Left colon (tissue), 2 donors: ENCODE results near the gene CIAO2B. TPM values are rescaled to one million over a fixed set of nuclear protein-coding genes. Genes with fewer than 3 reads are reported as not detected.
A peak's percentile ranks its signal among the peaks of the same experiment; 100 is the strongest.
"Not testable (repeated sequence)": the region's sequence is repeated elsewhere in the genome, so short reads cannot be mapped to it uniquely, and the experiment has no call there.

ENCODE experiments used
- ATAC-seq: fragments of 200-7000 bp; cut with Tn5 transposase; one replicate; pipeline ENCODE4 v1.9.1; 2020; ENCODE audit warnings: mild to moderate bottlenecking, moderate library complexity
- DNase-seq, 2 donors: peaks; one replicate each; pipeline ENCODE4 v3.0.0-alpha.2; 2020
- intact Hi-C, 2 donors: fragments of 100-400 bp; cut with DNase I in 1 of 2; cut with micrococcal nuclease in 1 of 2; formaldehyde crosslinking; loops; one replicate each; pipeline versions ENCODE4 v1.11.2 to v1.14.0; 2022; cut with DNase I, micrococcal nuclease
- total RNA-seq, 2 donors: library from RNA; stranded (reverse); fragmentation: NEBNext Ultra II Directional; extraction: Animal tissue kit (Norgen Biotek cat#: 25700); gene quantifications; one replicate each; pipeline ENCODE4 v1.2.1, GENCODE V29; 2021
- donor health status: DM: no; HTN: no; CAD: no.
- donor health status: DM: yes; HTN: yes; CAD: no.

CIAO2B gene
- total RNA-seq, 2 donors from 2014 or later = 82.7 to 109 TPM

GRCh38 chr16:66899310-66899944 is 34.8 kb downstream of the CIAO2B start:
- ATAC-seq (no peak), DNase-seq (no peak)
- intact Hi-C loops = loop anchor here in 1 of 2 donors (5.0 kb wide), 1 partner anchor 33 kb away; the partner anchor contains the start of gene CIAO2B

GRCh38 chr16:66898933-66899309 is 35.3 kb downstream of the CIAO2B start:
- DNase-seq (no peak), ATAC-seq (no peak)
- intact Hi-C loops = loop anchor here in 1 of 2 donors (5.0 kb wide), 1 partner anchor 33 kb away; the partner anchor contains the start of gene CIAO2B

GRCh38 chr16:66898207-66898606 is 36.0 kb downstream of the CIAO2B start:
- no peak for DNase-seq
- intact Hi-C loops = loop anchor here in 1 of 2 donors (5.0 kb wide), 1 partner anchor 34 kb away; the partner anchor contains the start of gene CIAO2B
- ATAC-seq = no peak

GRCh38 chr16:66896682-66897081 is 37.5 kb downstream of the CIAO2B start:
- not testable (repeated sequence) for DNase-seq

GRCh38 chr16:66895999-66896398 is 38.2 kb downstream of the CIAO2B start:
- intact Hi-C loops = loop anchor here in 1 of 2 donors (5.0 kb wide), 1 partner anchor 36 kb away; the partner anchor contains the start of gene CIAO2B
- DNase-seq (no peak), ATAC-seq (peak; percentile 17)

More at GRCh38 chr16:66896682-66897081, 37.5 kb downstream of the CIAO2B start:
- ATAC-seq = peak; percentile 25
- intact Hi-C loops = loop anchor here in 1 of 2 donors (5.0 kb wide), 1 partner anchor 36 kb away; the partner anchor contains the start of gene CIAO2B

- intact Hi-C loops = loop anchor here in 1 of 2 donors (5.0 kb wide), 1 partner anchor 37 kb away; the partner anchor contains the start of gene CIAO2B
- ATAC-seq (no peak), DNase-seq (no peak)
These were observed 38.6 kb downstream of the CIAO2B start for GRCh38 chr16:66895689-66895979.

GRCh38 chr16:66894948-66895688 is 39.1 kb downstream of the CIAO2B start:
- peak; percentile 78 for ATAC-seq
- DNase-seq = peak; percentile 76 to 82
- intact Hi-C loops = loop anchor here in 1 of 2 donors (5.0 kb wide), 1 partner anchor 37 kb away; the partner anchor contains the start of gene CIAO2B

- ATAC-seq = no peak
- intact Hi-C loops = no loop called here
- DNase-seq = no peak
These were observed 40.1 kb downstream of the CIAO2B start for GRCh38 chr16:66894055-66894454.

GRCh38 chr16:66891797-66892196 is 42.4 kb downstream of the CIAO2B start:
- intact Hi-C loops = no loop called here
- DNase-seq = no peak
- no peak for ATAC-seq

GRCh38 chr16:66891360-66891759 is 42.8 kb downstream of the CIAO2B start:
- intact Hi-C loops = no loop called here
- ATAC-seq (no peak), DNase-seq (no peak)

- intact Hi-C loops = no loop called here
- DNase-seq = no peak
These were observed 43.4 kb downstream of the CIAO2B start for GRCh38 chr16:66890799-66891198.

GRCh38 chr16:66889622-66890021 is 44.6 kb downstream of the CIAO2B start:
- ATAC-seq (no peak), DNase-seq (no peak)
- intact Hi-C loops = no loop called here

More at GRCh38 chr16:66890799-66891198, 43.4 kb downstream of the CIAO2B start:
- ATAC-seq = no peak

GRCh38 chr16:66888647-66889615 is 45.3 kb downstream of the CIAO2B start:
- intact Hi-C loops = no loop called here
- ATAC-seq (no peak), DNase-seq (no peak)

GRCh38 chr16:66886914-66887313 is 47.3 kb downstream of the CIAO2B start:
- DNase-seq = peak in 1 of 2 donors; percentile 8
- no peak for ATAC-seq
- intact Hi-C loops = no loop called here

- DNase-seq (no peak), ATAC-seq (no peak)
- intact Hi-C loops = no loop called here
These were observed 47.9 kb downstream of the CIAO2B start for GRCh38 chr16:66886321-66886720.

- ATAC-seq (no peak), DNase-seq (peak in 1 of 2 donors; percentile 22)
- intact Hi-C loops = no loop called here
These were observed 48.7 kb downstream of the CIAO2B start for GRCh38 chr16:66885491-66885890.

- DNase-seq (peak in 1 of 2 donors; percentile 8), ATAC-seq (no peak)
- intact Hi-C loops = no loop called here
These were observed 51.5 kb downstream of the CIAO2B start for GRCh38 chr16:66882702-66883101.
